Heart left ventricle (tissue), 13 donors: ENCODE measurements around the gene ZNF454.

Experiments
- CTCF ChIP-seq, 12 donors: fragments of 200-600 bp; sonication (generic) in 4 of 12; IDR thresholded peaks; one replicate each; pipeline versions ENCODE4 v1.5.0 to v1.8.0; 2018 to 2022; ENCODE audit warnings: antibody characterized with exemption in 12 of 12, mild to moderate bottlenecking in 5 of 12
- POLR2A ChIP-seq, 2 donors: fragments of 450-650 bp; IDR thresholded peaks; one replicate each; pipeline ENCODE4 v1.6.1; 2017; ENCODE audit warnings: antibody characterized with exemption in 2 of 2, mild to moderate bottlenecking in 2 of 2, moderate library complexity in 2 of 2
- donor health status: ischemic (EF 13 %, LVEDD 7.1; RV severe dilation, severe dysfunction).
- donor health status: DM: no; HTN: yes; CAD: no.
- donor health status: DM: no; HTN: no; CAD: no.
- donor health status: ischemic (EF 25% LVEDD 6.9; RV normal size, moderate dysfunction).
- donor health status: ischemic (EF 25% LVEDD 5.7; RV mildly dilated, moderate dysfunction).
- donor health status: ischemic (EF 35%, LVEDD 5.7; RV mildly dilated, moderate dysfunction).
- donor health status: nonischemic (EF 11% LVEDD 7.7; RV severe dilation, severe dysfunction).
- donor health status: DM: yes; HTN: yes; CAD: no.
- donor health status: PGD.
- donor health status: ischemic (EF 29% LVEDD 5.4; RV normal size, mild dysfunction).
- donor health status: nonischemic (EF 23%, LVEDD 6.1; RV moderate dilation, normal function).

GRCh38 chr5:178986326-178986960, 45.4 kb downstream of the ZNF454 start:
- TF ChIP-seq CTCF (IDR thresholded peaks at IDR 0.05): no peak
- no peak for TF ChIP-seq POLR2A (IDR thresholded peaks at IDR 0.05)
